ENCODE results near the gene GMDS. TPM values are rescaled to one million over a fixed set of nuclear protein-coding genes. Genes with fewer than 3 reads are reported as not detected.

Gene GMDS
- polyA plus RNA-seq, 1 of the 3 experiments (the other 2 are of a cell fraction) = 12.3 TPM

DNA sequence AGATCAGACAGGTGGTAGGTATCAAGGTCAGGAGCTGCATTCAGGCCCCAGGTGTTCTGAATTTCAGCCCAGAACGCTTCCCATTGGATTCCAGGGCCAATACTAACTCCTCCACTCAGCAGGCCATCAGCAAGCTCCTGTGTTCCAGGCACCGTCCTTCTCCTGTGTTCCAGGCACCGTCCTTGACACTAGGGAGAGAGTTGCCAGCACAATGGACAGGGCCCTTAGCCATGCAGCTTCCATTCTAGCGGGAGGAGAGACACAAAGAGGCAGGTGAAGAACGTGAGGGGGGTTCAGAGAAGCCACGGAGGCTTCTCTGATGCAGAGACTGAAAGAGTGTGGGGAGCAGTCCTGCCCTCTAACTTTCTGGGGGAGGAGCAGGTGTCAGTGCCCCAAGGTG is 558.0 kb downstream of the GMDS start:
- 0 out of 2 replicates have a peak, but pooled peaks cover 2% of the 10 kb centered on the region for H3K9me3 ChIP-seq
- no peaks in the 10 kb centered on the region for H3K36me3 ChIP-seq (replicated peaks in 1 of 2; ENCODE audit: control insufficient read depth in 1 of 2, insufficient read depth in 2 of 2, low read length in 1 of 2)
- peak overlapping the region; percentile 34 to 82; a peak in 2 of 4 replicates for H3K27ac ChIP-seq (ENCODE audit: low read depth in 2 of 2, low read length in 1 of 2)
- TF ChIP-seq, protein P1, sequence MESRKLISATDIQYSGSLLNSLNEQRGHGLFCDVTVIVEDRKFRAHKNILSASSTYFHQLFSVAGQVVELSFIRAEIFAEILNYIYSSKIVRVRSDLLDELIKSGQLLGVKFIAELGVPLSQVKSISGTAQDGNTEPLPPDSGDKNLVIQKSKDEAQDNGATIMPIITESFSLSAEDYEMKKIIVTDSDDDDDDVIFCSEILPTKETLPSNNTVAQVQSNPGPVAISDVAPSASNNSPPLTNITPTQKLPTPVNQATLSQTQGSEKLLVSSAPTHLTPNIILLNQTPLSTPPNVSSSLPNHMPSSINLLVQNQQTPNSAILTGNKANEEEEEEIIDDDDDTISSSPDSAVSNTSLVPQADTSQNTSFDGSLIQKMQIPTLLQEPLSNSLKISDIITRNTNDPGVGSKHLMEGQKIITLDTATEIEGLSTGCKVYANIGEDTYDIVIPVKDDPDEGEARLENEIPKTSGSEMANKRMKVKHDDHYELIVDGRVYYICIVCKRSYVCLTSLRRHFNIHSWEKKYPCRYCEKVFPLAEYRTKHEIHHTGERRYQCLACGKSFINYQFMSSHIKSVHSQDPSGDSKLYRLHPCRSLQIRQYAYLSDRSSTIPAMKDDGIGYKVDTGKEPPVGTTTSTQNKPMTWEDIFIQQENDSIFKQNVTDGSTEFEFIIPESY (IDR thresholded peaks at IDR 0.05; ENCODE audit: borderline replicate concordance, low read depth) = no peak
- TF ChIP-seq, protein P2, sequence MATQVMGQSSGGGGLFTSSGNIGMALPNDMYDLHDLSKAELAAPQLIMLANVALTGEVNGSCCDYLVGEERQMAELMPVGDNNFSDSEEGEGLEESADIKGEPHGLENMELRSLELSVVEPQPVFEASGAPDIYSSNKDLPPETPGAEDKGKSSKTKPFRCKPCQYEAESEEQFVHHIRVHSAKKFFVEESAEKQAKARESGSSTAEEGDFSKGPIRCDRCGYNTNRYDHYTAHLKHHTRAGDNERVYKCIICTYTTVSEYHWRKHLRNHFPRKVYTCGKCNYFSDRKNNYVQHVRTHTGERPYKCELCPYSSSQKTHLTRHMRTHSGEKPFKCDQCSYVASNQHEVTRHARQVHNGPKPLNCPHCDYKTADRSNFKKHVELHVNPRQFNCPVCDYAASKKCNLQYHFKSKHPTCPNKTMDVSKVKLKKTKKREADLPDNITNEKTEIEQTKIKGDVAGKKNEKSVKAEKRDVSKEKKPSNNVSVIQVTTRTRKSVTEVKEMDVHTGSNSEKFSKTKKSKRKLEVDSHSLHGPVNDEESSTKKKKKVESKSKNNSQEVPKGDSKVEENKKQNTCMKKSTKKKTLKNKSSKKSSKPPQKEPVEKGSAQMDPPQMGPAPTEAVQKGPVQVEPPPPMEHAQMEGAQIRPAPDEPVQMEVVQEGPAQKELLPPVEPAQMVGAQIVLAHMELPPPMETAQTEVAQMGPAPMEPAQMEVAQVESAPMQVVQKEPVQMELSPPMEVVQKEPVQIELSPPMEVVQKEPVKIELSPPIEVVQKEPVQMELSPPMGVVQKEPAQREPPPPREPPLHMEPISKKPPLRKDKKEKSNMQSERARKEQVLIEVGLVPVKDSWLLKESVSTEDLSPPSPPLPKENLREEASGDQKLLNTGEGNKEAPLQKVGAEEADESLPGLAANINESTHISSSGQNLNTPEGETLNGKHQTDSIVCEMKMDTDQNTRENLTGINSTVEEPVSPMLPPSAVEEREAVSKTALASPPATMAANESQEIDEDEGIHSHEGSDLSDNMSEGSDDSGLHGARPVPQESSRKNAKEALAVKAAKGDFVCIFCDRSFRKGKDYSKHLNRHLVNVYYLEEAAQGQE (IDR thresholded peaks at IDR 0.05; ENCODE audit: low read depth, low read length) = peak; percentile 71; the same call in 1 of the 2 replicates
- TF ChIP-seq ELF1 (IDR thresholded peaks at IDR 0.05) (no peak), FOXM1 (IDR thresholded peaks at IDR 0.05; ENCODE audit: low read depth) (no peak)
- ChIA-PET CTCF (interaction anchor here (0.6 to 3.6 kb wide), 31 partner anchors 9 to 417 kb away, joined by 3 to 16 read pairs (median 5); no protein-coding TSS in a partner anchor), POLR2A (no interaction called here)
- no peaks in the 10 kb centered on the region for H3K79me2 ChIP-seq (ENCODE audit: insufficient read depth)
- DNase-seq = no peak
- no peaks in the 10 kb centered on the region for H3K27me3 ChIP-seq (ENCODE audit: insufficient read depth)
- H3K9ac ChIP-seq = no peak overlapping the region
- no peaks in the 10 kb centered on the region for H3K9me2 ChIP-seq
- no peak overlapping the region for H3K4me3 ChIP-seq (ENCODE audit: low read depth in 2 of 2, low read length in 1 of 2)
- no peaks in the 10 kb centered on the region for H4K20me1 ChIP-seq (ENCODE audit: insufficient read depth)
- WGBS (ENCODE audit: low lambda C conversion rate) = 81% methylated on average over 5 of the region's 6 CpGs
- H3F3A ChIP-seq (replicated peaks; ENCODE audit: insufficient read depth) = peaks cover 12% of the 10 kb centered on the region
- no peak overlapping the region for H2AFZ ChIP-seq (ENCODE audit: low read depth)
- H3K4me1 ChIP-seq (ENCODE audit: control insufficient read depth in 1 of 2, insufficient read depth in 2 of 2, low read depth in 1 of 2, low read length in 1 of 2) = peaks cover 11 to 17% of the 10 kb centered on the region in 2 experiments
- no peak overlapping the region for H3K4me2 ChIP-seq

DNA sequence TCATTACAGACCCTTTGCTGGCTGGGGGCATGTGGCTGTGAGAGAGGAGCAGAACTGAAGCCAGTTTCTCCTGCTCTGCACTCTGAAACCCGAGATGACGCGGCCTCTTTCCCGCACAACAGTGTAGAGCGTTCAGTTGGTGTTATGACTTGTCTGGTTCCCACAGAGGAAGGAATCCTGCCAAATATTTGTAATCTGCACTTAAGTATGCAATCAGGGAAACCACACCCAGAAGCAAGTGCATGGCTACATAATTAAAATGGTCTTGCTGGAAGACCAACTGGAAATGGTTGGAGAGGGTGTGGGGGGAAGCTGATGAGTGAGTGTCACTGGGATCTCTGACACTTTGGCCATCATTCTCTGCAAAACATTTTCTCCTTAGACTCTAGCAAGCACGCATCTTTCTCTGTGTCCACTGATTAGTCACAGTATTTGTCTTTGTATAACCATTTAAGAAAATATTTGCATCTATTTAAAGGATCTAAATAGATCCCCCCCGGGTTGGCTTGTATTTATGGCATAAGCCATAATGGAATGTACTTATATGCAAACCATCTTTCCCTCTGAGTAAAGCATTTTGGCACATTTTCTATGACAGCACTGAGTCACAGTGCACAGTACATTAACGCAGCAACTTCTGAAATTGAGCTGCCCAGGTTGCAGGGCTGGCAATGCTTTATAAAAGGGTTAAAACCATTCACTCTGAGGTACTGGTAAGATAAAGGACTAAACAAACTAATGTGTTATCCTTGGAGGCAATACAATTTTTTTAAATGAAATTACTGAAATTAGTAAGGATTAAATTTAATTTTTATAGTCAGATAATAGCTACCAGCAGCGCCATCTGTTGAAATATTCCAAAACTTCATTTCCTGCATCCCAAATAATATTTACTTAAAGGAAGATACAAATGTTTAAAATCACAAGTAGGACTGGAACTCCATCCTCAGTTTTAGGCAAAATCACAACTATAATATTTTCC is 559.0 kb downstream of the GMDS start:
- no peaks in the 10 kb centered on the region for H3K27me3 ChIP-seq (ENCODE audit: insufficient read depth)
- H3K79me2 ChIP-seq (ENCODE audit: insufficient read depth) = no peaks in the 10 kb centered on the region
- H3K9me3 ChIP-seq = no peaks in the 10 kb centered on the region
- H3K4me3 ChIP-seq (ENCODE audit: low read depth in 2 of 2, low read length in 1 of 2) = no peak overlapping the region
- DNase-seq = peak; percentile 58
- H3K27ac ChIP-seq (ENCODE audit: low read depth in 2 of 2, low read length in 1 of 2) = peak overlapping the region; percentile 11 to 82
- POLR2A ChIA-PET = no interaction called here
- no peaks in the 10 kb centered on the region for H3K36me3 ChIP-seq (replicated peaks in 1 of 2; ENCODE audit: control insufficient read depth in 1 of 2, insufficient read depth in 2 of 2, low read length in 1 of 2)
- H3K4me1 ChIP-seq (ENCODE audit: control insufficient read depth in 1 of 2, insufficient read depth in 2 of 2, low read depth in 1 of 2, low read length in 1 of 2) = peaks cover 11 to 17% of the 10 kb centered on the region in 2 experiments
- H3K9me2 ChIP-seq = no peaks in the 10 kb centered on the region
- no peaks in the 10 kb centered on the region for H4K20me1 ChIP-seq (ENCODE audit: insufficient read depth)
- CTCF ChIA-PET = interaction anchor here (0.9 to 3.6 kb wide), 26 partner anchors 10 to 418 kb away, joined by 3 to 16 read pairs (median 5); no protein-coding TSS in a partner anchor
- H3K9ac ChIP-seq = peak overlapping the region; percentile 20; the same call in 1 of the 2 replicates
- H2AFZ ChIP-seq (ENCODE audit: low read depth) = no peak overlapping the region
- peaks cover 12% of the 10 kb centered on the region for H3F3A ChIP-seq (replicated peaks; ENCODE audit: insufficient read depth)
- peak overlapping the region; percentile 61 for H3K4me2 ChIP-seq
- 26% methylated on average over 9 of the region's 9 CpGs for whole genome bisulfite sequencing (ENCODE audit: low lambda C conversion rate)
- TF ChIP-seq, protein P3, sequence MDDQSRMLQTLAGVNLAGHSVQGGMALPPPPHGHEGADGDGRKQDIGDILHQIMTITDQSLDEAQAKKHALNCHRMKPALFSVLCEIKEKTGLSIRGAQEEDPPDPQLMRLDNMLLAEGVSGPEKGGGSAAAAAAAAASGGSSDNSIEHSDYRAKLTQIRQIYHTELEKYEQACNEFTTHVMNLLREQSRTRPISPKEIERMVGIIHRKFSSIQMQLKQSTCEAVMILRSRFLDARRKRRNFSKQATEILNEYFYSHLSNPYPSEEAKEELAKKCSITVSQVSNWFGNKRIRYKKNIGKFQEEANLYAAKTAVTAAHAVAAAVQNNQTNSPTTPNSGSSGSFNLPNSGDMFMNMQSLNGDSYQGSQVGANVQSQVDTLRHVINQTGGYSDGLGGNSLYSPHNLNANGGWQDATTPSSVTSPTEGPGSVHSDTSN (IDR thresholded peaks at IDR 0.05) = peak; percentile 69
- TF ChIP-seq MXI1 (IDR thresholded peaks at IDR 0.05; ENCODE audit: low read depth, low read length) = no peak
- TF ChIP-seq, protein P4, sequence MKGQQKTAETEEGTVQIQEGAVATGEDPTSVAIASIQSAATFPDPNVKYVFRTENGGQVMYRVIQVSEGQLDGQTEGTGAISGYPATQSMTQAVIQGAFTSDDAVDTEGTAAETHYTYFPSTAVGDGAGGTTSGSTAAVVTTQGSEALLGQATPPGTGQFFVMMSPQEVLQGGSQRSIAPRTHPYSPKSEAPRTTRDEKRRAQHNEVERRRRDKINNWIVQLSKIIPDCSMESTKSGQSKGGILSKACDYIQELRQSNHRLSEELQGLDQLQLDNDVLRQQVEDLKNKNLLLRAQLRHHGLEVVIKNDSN (IDR thresholded peaks at IDR 0.05; ENCODE audit: borderline replicate concordance, low read depth) = no peak
- TF ChIP-seq, protein P5, sequence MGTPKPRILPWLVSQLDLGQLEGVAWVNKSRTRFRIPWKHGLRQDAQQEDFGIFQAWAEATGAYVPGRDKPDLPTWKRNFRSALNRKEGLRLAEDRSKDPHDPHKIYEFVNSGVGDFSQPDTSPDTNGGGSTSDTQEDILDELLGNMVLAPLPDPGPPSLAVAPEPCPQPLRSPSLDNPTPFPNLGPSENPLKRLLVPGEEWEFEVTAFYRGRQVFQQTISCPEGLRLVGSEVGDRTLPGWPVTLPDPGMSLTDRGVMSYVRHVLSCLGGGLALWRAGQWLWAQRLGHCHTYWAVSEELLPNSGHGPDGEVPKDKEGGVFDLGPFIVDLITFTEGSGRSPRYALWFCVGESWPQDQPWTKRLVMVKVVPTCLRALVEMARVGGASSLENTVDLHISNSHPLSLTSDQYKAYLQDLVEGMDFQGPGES (IDR thresholded peaks at IDR 0.05; ENCODE audit: low read depth, low read length) = no peak
- no peak for TF ChIP-seq FOXJ3 (CRISPR knock-in tag; IDR thresholded peaks at IDR 0.05)
- no peak for TF ChIP-seq RCOR1 (IDR thresholded peaks at IDR 0.05; ENCODE audit: low read length)
- peak; percentile 59 for TF ChIP-seq NFIC (IDR thresholded peaks at IDR 0.05; ENCODE audit: borderline replicate concordance)
- no peak for TF ChIP-seq RFX5 (IDR thresholded peaks at IDR 0.05; ENCODE audit: low read length)
- TF ChIP-seq POLR2AphosphoS5 (IDR thresholded peaks at IDR 0.05; ENCODE audit: low read depth, low read length) = no peak

Measured in SK-N-SH (cell line).